GM19438 (cell line): ENCODE measurements around the gene ENO2.
A peak's percentile ranks its signal among the peaks of the same experiment; 100 is the strongest.

Source experiments
- ATAC-seq: cut with Tn5 transposase; IDR thresholded peaks from one replicate; pipeline ENCODE4 v1.9.1; 2021; ENCODE audit warnings: low read depth; ENCODE audit not compliant: unreplicated experiment

Gene ENO2

GRCh38 chr12:6912164-6912935, 2.0 kb upstream of the ENO2 start:
- ATAC-seq, result no peak

GRCh38 chr12:6914947-6915788, 788 bp downstream of the ENO2 start:
- peak; percentile 13 for ATAC-seq

GRCh38 chr12:6915789-6916285, 1.5 kb downstream of the ENO2 start:
- ATAC-seq, result no peak

GRCh38 chr12:6916426-6917200, 2.2 kb downstream of the ENO2 start:
- ATAC-seq, result no peak

GRCh38 chr12:6917491-6918231, 3.3 kb downstream of the ENO2 start:
- ATAC-seq, result no peak

- ATAC-seq, result no peak
These were observed 5.2 kb downstream of the ENO2 start for GRCh38 chr12:6919588-6919987.

GRCh38 chr12:6921539-6921938, 7.2 kb downstream of the ENO2 start:
- no peak for ATAC-seq

GRCh38 chr12:6921996-6922946, 7.9 kb downstream of the ENO2 start:
- ATAC-seq, result no peak

GRCh38 chr12:6923003-6923732, 8.8 kb downstream of the ENO2 start:
- ATAC-seq, result no peak

- no peak for ATAC-seq
These were observed 9.5 kb downstream of the ENO2 start for GRCh38 chr12:6923851-6924250.

- no peak for ATAC-seq
These were observed 10.8 kb downstream of the ENO2 start for GRCh38 chr12:6925239-6925539.

- ATAC-seq, result no peak
These were observed 11.3 kb downstream of the ENO2 start for GRCh38 chr12:6925540-6926279.

- ATAC-seq, result no peak
These were observed 13.1 kb downstream of the ENO2 start, which contains the start of gene ATN1 for GRCh38 chr12:6927379-6928021. TSS of gene ATN1 (plus strand) at chr12:6927959. CDS start at chr12:6934002, 6,043 bp downstream.

GRCh38 chr12:6928022-6928702, 13.8 kb downstream of the ENO2 start:
- no peak for ATAC-seq

- ATAC-seq, result no peak
These were observed 14.5 kb downstream of the ENO2 start for GRCh38 chr12:6928703-6929407.
